Nephron progenitor cell (in vitro differentiated cells): ENCODE results near the gene MSH5.
"Not testable (repeated sequence)": the region's sequence is repeated elsewhere in the genome, so short reads cannot be mapped to it uniquely, and the experiment has no call there.

ENCODE experiments used
- DNase-seq: peaks from one replicate; pipeline ENCODE4 v3.0.0; 2021
- H3K27ac Mint-ChIP-seq: 2 replicates; pipeline ENCODE4 v1.8.0; 2021; ENCODE audit warnings: mild to moderate bottlenecking, moderate library complexity, mixed read lengths
- H3K27me3 Mint-ChIP-seq: 2 replicates; pipeline ENCODE4 v1.8.0; 2021; ENCODE audit warnings: mild to moderate bottlenecking, low read depth, mixed read lengths; ENCODE audit not compliant: poor library complexity
- H3K36me3 Mint-ChIP-seq: 2 replicates; pipeline ENCODE4 v1.8.0; 2021; ENCODE audit warnings: low read depth, mixed read lengths
- H3K4me1 Mint-ChIP-seq: 2 replicates; pipeline ENCODE4 v1.8.0; 2021; ENCODE audit warnings: mixed read lengths
- H3K4me3 Mint-ChIP-seq: 2 replicates; pipeline ENCODE4 v1.8.0; 2021; ENCODE audit warnings: mild to moderate bottlenecking, moderate library complexity, mixed read lengths
- H3K9me3 Mint-ChIP-seq: 2 replicates; pipeline ENCODE4 v1.8.0; 2021; ENCODE audit warnings: mild to moderate bottlenecking, moderate library complexity, mixed read lengths
- CTCF ChIP-seq: fragments of 200-600 bp; sonication (generic); IDR thresholded peaks from 2 replicates; pipeline ENCODE4 v1.5.0; 2021; ENCODE audit warnings: antibody characterized with exemption

MSH5 gene

GRCh38 chr6:31797588-31797987, 57.8 kb downstream of the MSH5 start:
- TF ChIP-seq CTCF: no peak
- peaks cover 28% of the 10 kb centered on the region for H3K4me1 Mint-ChIP-seq
- H3K27me3 Mint-ChIP-seq: no peaks in the 10 kb centered on the region
- H3K36me3 Mint-ChIP-seq: peaks cover 20% of the 10 kb centered on the region
- H3K27ac Mint-ChIP-seq: peak overlapping the region; percentile 96
- no peak for DNase-seq
- H3K9me3 Mint-ChIP-seq: no peaks in the 10 kb centered on the region
- no peak overlapping the region for H3K4me3 Mint-ChIP-seq

GRCh38 chr6:31799781-31800180, 60.0 kb downstream of the MSH5 start:
- H3K9me3 Mint-ChIP-seq: no peaks in the 10 kb centered on the region
- TF ChIP-seq CTCF: no peak
- peaks cover 6% of the 10 kb centered on the region for H3K4me1 Mint-ChIP-seq
- peaks cover 23% of the 10 kb centered on the region for H3K36me3 Mint-ChIP-seq
- no peak overlapping the region for H3K4me3 Mint-ChIP-seq
- H3K27ac Mint-ChIP-seq: no peak overlapping the region
- H3K27me3 Mint-ChIP-seq: no peaks in the 10 kb centered on the region
- DNase-seq: no peak

GRCh38 chr6:31801031-31801927, 61.5 kb downstream of the MSH5 start:
- H3K9me3 Mint-ChIP-seq, H3K27me3 Mint-ChIP-seq, H3K4me1 Mint-ChIP-seq, DNase-seq, H3K27ac Mint-ChIP-seq, H3K4me3 Mint-ChIP-seq: not testable (repeated sequence)
- H3K36me3 Mint-ChIP-seq: peaks cover 23% of the 10 kb centered on the region

DNA sequence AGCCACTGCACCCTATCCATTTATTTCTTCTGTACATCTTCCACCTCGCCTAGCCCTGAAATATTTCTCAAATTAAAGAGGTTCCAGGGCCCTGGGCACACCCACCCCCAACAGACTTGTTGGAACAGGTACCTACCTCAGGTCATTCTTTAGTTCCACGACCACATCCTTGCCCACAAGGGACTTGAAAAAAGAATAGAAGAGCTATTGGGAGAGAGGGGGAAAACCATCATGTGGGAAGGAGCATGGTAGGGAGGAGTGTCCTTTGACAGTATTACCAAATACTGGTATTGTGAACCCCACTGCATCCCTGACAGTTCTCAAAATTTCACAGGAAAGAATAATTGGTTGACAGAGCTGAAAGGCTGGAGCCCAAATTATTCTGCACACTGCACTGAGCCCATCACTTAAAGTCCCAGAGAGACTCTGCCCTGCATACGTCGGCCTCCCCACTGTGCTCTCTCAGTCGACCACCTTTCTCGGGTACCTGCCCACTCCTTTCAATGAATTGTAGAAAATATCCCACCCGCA, 66.2 kb downstream of the MSH5 start:
- no peak for TF ChIP-seq CTCF
- no peak for DNase-seq
- Mint-ChIP-seq H3K36me3 (peaks cover 14% of the 10 kb centered on the region), H3K27ac (peak overlapping the region; percentile 92), H3K4me1 (peaks cover 20% of the 10 kb centered on the region), H3K9me3 (no peaks in the 10 kb centered on the region), H3K4me3 (peak overlapping the region; percentile 97), H3K27me3 (no peaks in the 10 kb centered on the region)

GRCh38 chr6:31806470-31807272, 66.9 kb downstream of the MSH5 start, which contains the start of gene LSM2:
Gene LSM2, minus strand, starts transcription at chr6:31806966. Its CDS starts 209 bp downstream, at chr6:31806757.
- no peak for TF ChIP-seq CTCF
- peak; percentile 99 for DNase-seq
- H3K4me1 Mint-ChIP-seq: peaks cover 20% of the 10 kb centered on the region
- H3K27ac Mint-ChIP-seq: peak within 1 kb of the TSS; percentile 92
- no peaks in the 10 kb centered on the region for H3K27me3 Mint-ChIP-seq
- peaks cover 8% of the 10 kb centered on the region for H3K36me3 Mint-ChIP-seq
- H3K4me3 Mint-ChIP-seq: peak within 1 kb of the TSS; percentile 97
- H3K9me3 Mint-ChIP-seq: no peaks in the 10 kb centered on the region

DNA sequence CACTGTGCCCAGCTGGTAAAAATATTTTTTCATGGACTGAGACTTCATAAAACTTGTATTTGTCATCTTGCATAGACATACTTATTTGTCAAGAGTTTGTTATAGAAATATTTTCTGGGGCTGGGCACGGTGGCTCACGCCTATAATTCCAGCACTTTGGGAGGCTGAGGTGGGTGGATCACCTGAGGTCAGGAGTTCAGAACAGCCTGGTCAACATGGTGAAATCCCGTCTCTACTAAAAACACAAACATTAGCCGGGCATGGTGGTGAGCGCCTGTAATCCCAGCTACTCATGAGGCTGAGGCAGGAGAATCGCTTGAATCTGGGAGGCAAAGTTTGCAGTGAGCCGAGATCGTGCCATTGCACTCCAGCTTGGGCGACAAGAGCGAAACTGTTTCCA, 68.8 kb downstream of the MSH5 start:
- DNase-seq, H3K36me3 Mint-ChIP-seq, H3K27ac Mint-ChIP-seq, H3K4me3 Mint-ChIP-seq, H3K27me3 Mint-ChIP-seq, H3K9me3 Mint-ChIP-seq: not testable (repeated sequence)
- peaks cover 22% of the 10 kb centered on the region for H3K4me1 Mint-ChIP-seq
